GM18870 (cell line): ENCODE results near the gene SOCS2.
"Not testable (repeated sequence)": the region's sequence is repeated elsewhere in the genome, so short reads cannot be mapped to it uniquely, and the experiment has no call there.

Source experiments
- ATAC-seq: cut with Tn5 transposase; IDR thresholded peaks from one replicate; pipeline ENCODE4 v1.9.1; 2021; ENCODE audit warnings: moderate library complexity; ENCODE audit not compliant: unreplicated experiment

The SOCS2 gene

GRCh38 chr12:93571925-93572711 lies at the start of gene SOCS2:
Gene SOCS2, plus strand, starts transcription at chr12:93572675. Its CDS starts 223 bp downstream, at chr12:93572898.
- no peak for ATAC-seq

- ATAC-seq = no peak
These were observed 47.9 kb upstream of the SOCS2 start for GRCh38 chr12:93524386-93525133.

- ATAC-seq = no peak
These were observed 45.6 kb upstream of the SOCS2 start for GRCh38 chr12:93526786-93527428.

GRCh38 chr12:93530358-93530757 lies 42.1 kb upstream of the SOCS2 start:
- ATAC-seq = no peak

GRCh38 chr12:93533310-93533709 lies 39.2 kb upstream of the SOCS2 start:
- no peak for ATAC-seq

- ATAC-seq = peak; percentile 23
These were observed 36.2 kb upstream of the SOCS2 start for GRCh38 chr12:93536111-93536765.

- ATAC-seq = peak; percentile 89
These were observed 35.5 kb upstream of the SOCS2 start for GRCh38 chr12:93536766-93537488.

- ATAC-seq = no peak
These were observed 34.7 kb upstream of the SOCS2 start for GRCh38 chr12:93537769-93538168.

GRCh38 chr12:93539821-93540220 lies 32.7 kb upstream of the SOCS2 start:
- ATAC-seq = no peak

- ATAC-seq = no peak
These were observed 32.0 kb upstream of the SOCS2 start for GRCh38 chr12:93540466-93540865.

GRCh38 chr12:93541578-93542225 lies 30.8 kb upstream of the SOCS2 start:
- ATAC-seq = no peak

GRCh38 chr12:93547778-93548177 lies 24.7 kb upstream of the SOCS2 start:
- ATAC-seq = no peak

GRCh38 chr12:93549174-93549573 lies 23.3 kb upstream of the SOCS2 start:
- ATAC-seq = no peak

GRCh38 chr12:93550748-93551611 lies 21.5 kb upstream of the SOCS2 start:
- no peak for ATAC-seq

GRCh38 chr12:93552427-93552826 lies 20.0 kb upstream of the SOCS2 start:
- no peak for ATAC-seq

GRCh38 chr12:93557879-93558278 lies 14.6 kb upstream of the SOCS2 start:
- ATAC-seq = not testable (repeated sequence)

- ATAC-seq = not testable (repeated sequence)
These were observed 13.8 kb upstream of the SOCS2 start for GRCh38 chr12:93558685-93559084.

- ATAC-seq = no peak
These were observed 8.5 kb upstream of the SOCS2 start for GRCh38 chr12:93563807-93564538.
